NCI-H146 treated with DMSO at 0.1 percent for 48 hours (cell line): Measurements from ENCODE around the gene TXNDC8.

Experiments used
- DNase-seq: peaks from one replicate; lab custom pipeline; 2025; ENCODE audit not compliant: unreplicated experiment; lab: John Stamatoyannopoulos, UW

The TXNDC8 gene

DNA sequence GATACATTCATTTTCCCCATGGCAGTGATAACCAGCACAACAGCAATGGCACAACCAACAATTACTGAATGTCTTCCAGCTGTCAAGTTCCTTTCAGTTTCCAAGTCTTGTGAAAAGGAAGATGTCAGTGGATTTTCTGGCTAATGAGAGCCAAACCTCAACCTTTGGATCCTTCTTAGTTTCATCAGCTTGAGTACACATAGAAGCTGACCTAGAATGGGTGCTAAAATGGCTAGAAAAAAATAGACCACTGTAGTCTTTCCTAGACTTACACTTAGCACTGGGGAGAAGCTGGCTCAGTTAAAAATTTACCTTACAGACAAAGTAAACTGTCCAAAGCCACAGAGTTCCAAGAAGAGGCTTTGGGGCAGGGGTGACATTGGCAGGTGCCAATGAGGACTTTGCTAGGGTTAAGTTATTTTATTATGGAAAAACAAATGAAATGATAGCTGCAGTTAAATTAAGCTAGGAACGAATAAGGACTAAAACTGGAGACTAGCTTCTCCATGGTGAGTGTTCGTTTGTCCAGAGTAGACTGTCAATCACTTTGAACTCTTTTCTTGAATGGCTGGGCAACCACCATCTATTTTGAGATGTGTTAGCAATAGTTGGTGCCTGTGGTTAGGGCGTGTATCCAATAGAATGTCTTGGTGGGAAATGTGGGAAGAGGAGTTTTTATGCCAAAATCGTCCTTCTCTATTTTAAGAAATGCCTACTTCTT, 55.5 kb downstream of the TXNDC8 start:
- no peak for DNase-seq

DNA sequence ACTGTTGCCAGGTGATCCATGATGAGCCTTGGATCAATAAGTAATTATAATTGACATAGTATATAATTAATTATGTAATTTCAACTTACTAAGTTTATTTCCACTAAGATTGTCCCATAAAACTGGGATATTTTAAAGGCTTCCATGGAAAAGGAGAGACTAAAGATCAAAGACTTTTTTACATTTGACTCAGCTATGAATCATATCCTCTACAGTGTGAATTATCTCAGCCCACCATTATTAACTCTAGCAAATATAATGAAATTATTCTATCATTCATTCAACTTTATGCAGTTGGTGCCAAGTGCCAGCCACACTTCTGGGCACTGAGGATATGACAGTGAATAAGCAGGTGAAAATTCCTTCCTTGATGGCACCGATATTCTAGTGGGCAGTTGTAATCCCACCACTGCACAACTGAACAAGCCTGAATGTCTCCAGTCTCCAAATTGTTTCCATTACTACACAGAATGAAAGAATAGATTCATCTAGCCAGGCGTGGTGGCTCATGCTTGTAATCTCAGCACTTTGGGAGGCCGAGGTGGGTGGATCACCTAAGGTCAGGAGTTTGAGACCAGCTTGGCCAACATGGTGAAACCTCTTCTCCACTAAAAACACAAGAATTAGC, 59.5 kb downstream of the TXNDC8 start:
- DNase-seq: no peak

DNA sequence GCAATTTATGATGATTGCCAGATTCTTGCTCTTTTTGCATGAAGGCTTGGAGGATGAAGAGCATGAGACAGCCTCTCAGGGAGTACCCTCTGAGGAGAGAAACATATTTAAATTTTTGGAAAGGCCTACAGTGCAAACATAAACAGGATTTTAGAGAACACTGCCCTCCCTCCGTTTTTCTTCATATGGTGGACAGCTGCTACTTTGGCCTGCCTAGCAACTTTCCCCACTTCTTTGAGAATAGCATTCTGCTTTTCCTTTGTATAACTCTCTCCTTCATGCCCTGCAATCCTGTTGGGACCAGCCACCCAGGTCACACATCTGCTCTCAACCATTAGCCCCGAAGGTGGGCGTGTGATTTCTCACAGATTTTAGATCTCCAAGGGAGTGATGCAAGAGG, 60.9 kb downstream of the TXNDC8 start:
- no peak for DNase-seq

DNA sequence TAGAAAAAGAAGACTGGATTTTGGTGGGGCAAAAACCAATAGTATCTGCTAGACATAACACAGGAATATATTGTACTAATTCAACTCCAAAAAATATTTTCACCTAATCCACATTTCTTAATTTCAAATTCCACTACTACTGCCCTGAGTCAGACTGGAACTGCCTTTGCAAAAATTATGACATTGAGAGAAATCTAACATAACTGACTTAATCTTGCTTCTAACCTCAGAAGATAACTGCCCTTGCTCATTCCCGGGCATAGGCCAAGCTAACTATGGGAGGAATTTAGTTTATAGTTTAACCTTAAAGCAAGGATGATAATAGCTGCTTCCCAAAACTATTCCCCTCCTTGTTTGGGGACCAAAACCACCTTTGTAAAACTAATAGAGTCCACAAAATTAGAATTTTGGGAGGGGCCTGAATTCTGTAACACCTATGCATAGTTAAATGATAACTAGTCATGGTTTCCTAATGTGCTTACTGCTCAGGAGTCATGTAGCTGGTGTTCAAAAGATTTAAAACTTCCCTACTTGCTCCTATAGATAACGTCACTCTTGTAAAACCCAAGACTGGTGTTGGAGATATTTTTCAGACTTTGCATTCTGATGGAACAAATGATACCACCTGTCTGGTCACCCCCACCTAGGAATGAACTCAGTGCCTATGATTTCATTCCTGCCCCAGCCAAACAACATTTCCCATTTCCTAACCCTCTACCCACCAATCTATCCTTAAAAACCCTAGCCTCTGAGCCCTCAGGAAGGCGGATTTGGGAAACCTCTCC, 67.3 kb downstream of the TXNDC8 start:
- no peak for DNase-seq

DNA sequence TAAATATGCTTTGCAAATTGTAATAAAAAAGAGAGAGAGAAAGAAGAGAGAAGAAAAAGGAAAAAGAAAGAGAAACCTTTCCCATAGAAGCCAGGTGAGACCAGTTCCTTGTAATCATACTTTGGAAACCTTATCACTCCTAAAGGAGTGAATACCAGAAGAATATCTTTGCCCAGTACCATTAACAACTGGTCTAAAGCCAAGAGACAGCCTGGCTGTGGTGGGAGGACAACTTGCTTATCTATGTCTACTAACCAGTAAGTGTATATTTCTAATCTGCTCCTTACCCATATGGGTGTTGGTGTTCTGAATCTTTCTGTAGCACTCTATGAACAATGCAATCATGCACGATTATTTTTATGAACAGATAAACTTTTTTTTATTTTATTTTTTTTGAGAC, 70.9 kb downstream of the TXNDC8 start:
- DNase-seq: no peak

DNA sequence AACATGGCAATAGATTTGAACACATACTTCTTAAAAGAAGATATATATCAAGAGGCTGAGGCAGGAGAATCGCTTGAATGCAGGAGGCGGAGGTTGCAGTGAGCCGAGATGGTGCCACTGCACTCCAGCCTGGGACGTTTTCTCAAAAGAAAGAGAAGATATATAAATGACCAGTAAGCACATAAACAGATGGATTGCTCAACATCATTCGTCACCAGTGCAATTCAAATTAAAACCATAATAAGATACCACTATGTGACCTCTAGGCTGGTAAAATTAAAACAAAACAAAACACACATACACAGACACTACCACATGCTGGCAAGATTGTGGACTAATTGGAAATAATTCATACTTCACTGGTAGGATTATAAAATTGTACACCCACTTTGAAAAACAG, 76.0 kb downstream of the TXNDC8 start:
- DNase-seq: no peak

DNA sequence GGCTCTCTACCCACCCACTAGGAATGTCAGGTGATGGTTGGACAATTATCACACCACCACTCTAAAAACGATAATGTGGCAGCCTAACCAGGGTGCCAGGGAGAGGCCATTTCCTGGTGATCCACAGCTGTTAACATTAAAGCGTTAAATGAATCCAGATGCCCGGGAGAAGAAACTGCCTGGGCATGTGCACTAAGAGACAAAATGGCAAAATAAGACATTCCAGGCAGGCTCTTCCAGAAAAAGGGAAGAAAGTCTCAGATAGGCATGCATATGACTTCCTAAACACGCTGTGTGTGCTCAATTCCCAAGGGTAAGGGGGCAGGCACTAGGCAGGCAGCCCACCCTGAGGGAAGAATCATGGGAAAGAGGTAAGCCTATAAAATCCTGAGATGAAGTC, 76.8 kb downstream of the TXNDC8 start:
- DNase-seq: no peak

DNA sequence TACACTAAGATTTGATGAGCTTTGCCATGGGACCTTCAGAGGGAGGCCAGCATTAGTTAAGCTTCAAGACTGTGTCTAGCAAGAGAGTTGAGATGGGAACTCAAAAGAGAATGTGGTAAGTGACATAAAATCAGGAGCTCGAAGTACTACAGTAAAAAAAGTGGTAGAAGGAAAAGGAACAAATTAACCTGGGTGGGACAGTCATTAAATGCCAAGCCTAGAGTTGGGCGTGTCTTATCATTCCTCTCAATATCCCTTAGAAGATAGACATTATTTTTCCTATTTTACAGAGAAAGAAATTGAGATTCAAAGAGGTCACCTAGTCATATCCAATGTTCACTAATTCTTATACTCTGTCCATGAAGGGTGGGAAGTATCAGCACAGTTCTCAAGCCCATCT, 78.1 kb downstream of the TXNDC8 start:
- no peak for DNase-seq

DNA sequence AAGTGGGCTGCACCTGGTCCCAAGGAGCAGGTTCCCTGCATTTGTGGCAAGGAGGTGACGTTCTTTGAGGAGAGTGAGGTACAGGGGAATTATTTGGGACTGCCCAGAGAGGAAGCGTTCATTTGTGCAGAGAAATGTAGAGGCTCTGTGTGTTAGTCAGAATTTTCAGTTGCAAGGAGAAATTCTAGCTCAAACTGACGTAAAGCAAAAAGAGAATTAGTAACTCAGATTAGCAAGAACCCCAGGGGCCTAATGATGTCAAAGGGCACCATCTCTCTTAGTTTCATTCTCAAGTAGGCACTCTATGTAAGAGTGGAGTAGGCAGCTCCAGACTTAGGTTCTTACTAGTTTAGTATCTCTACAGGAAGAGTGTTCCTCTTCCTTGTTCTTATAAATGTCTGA, 79.0 kb downstream of the TXNDC8 start:
- no peak for DNase-seq

DNA sequence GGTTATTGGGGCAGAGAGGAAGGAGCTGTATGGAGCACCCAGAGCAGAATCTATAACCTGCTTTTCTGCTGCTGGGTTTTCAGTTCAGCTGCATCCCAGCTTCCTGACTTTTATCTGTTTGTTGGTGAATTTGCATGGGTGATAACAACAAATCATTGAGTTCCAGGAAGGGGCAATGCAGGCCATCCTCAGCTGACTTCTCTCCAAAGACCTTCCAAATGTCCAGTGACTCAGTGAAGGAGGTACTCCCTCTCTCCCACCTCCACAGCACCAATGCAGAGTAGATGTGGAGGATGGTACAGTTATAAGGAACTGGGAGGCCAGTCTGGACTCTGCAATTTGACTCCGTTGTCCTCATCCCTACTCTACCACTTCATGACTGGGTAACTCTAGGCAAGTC, 79.7 kb downstream of the TXNDC8 start:
- DNase-seq: no peak

DNA sequence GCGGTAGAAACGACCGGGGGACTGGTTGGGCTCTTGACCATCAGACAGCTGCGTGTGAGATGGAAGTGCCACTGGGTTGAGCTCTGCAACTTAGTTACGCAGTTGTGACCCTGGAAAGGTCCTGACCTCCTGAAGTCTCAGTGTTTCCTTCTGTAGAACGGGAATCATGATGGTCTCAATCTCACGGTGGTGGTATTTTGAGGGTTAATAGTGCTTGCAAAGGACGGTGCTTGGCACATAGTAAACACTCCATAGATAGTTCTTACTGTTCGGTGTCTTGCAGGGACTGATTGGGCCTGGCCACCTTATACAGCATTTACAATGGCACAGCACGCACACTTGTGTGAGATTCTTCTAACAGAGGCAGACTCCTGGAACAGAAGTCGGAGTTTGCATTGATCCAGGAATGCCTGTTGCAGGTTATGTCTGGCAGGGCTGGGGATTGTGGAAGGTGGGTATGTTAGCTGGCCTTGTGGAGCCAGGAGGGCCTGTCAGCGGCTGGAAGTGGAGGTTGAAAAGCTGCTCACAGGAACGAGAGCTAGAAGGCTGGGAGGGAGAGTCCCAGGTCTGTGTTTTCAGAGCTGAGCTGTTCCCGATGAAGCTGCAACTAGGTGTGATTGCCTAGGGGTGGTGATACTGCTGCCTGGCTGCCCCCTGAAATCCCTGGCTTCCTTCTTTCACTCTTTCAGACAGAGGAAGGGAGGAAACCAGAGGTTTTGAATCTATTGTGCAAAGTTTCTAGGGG, 80.4 kb downstream of the TXNDC8 start:
- DNase-seq: no peak

DNA sequence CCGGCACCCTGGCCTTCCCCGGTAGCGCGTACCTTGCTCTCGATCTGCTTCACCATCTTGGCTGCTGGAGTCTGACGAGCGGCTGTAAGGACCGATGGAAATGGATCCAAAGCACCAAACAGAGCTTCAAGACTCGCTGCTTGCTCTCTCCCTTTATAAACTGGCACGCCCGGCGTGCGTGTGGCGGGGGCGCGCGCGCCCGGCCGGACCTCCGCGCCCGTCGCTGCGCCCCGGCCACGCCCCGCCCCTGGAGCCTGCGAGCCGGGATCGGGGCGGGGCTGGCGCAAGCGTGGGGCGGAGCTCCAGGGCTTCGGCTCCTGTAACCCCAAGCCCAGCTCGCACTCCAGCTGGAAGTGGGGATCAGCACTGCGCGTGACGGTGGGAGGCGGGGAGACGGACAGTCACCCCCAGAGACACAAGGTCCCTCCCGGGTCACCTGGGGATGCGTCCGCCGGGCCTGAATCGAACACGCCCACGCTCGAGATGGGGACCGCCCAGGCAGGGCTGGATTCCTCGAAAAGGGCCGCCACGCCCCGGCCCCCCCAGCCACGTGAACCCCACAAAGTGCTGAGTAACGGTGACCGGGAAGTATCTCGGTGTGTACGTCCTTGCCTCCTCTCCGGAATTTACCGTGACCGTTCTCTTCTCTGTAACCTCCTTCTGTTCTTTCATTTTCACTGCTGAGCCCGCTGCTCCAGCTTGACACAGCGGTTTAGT, 81.1 kb downstream of the TXNDC8 start, which contains the start of gene TXN:
Gene TXN, minus strand, starts transcription at position 128 of the 717 bp plus-strand sequence. Its CDS starts 72 bp downstream, at position 56.
- peak; percentile 27 for DNase-seq

DNA sequence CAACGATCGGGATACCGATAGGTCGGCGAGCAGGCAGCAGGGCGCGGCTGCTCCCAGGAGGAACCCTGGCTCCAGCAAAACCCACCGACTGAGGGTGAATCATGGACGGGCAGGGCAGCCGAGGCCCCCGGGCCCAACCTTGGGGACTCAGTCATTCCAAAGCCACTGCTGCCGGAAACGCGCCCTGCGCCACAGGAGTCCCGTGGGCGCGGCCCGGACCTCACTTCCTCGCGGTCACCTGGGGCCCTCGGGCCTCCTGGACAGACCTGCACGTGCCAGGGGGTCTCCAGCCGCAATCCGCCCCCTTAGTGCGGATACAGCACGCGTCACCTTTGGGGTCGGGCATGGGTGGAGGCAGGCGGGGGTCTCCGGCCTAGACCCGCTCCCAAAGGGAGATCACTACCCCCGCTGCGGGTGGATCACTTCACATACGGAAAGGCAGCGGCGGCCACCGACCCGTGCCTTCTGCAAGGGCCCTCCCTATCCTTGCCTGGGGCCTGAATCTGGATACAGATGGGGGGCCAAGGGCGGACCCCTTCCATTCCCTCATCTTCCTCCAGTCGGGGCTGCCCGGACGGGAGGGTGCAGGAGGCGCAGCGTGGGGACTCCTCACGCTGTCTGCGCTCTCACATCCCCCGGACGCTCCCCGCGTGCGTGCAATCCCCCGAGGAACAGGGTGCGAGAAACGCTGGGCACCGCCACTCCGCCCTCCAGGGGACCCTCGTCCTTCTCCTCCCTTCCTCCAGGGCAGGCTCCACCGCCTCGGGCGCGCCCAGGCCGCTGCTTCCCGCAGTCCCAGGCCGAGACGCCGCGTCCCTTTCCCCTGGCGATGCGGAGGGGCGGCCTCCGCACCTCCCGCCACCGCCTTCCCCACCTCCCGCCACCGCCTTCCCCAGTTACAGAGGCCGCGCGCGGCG, 81.9 kb downstream of the TXNDC8 start:
- DNase-seq: no peak

DNA sequence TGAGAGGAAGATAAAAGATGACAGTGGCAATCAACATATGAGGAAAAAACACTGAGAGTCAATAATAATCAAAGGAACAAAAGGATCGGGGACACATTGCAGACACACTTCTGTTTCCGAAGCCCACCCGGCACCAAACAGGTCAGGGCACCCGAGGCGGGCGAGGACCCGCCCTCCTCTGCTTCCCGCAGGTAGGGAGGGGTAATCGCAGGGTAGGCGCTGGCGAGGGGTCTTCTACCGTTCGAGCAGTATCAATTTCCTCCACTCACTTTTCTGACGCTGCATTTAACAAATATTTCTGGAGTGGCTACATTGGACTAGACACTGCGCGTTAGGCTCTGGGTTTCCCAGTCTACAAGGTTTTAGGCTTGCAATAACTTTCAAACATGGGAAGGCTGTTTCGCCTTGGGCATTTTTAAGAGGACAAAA, 82.6 kb downstream of the TXNDC8 start:
- DNase-seq: no peak

DNA sequence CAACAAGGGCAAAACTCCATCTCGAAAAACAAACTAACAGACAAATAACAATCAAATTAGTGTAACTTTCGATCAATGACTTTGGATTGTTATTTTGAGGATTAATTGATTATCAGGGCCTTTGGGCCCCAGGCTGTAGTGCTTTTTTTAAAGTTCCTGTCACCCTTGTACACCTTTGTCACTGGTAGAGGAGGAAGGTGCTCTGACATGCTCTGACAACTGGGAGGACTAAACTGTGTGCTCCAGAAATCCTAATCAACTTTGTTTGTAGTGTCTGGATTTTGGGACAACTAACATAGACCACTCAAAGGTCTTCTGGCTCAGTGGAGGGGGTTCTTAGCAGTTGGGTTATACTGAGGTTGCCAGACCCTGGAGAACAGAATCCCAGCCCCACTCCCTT, 83.2 kb downstream of the TXNDC8 start:
- no peak for DNase-seq
